IMR-90 (cell line): ENCODE measurements around the gene CRYBA4. TPM values are rescaled to one million over a fixed set of nuclear protein-coding genes. Genes with fewer than 3 reads are reported as not detected.

Experiments
- ATAC-seq: fragments of 200-7000 bp; cut with Tn5 transposase; 2 replicates; pipeline ENCODE4 v1.9.1; 2020; ENCODE audit warnings: low read depth, mild to moderate bottlenecking, moderate library complexity
- BruUV-seq: library from RNA; stranded (reverse); fragments of 400-500 nt; replicated peaks from 2 replicates; lab custom pipeline; 2021; lab: Mats Ljungman, UMichigan
- CTCF ChIA-PET: fragments of 300-600 bp; formaldehyde crosslinking; extraction: SDS; loops from one replicate; lab custom pipeline; 2021; ENCODE audit warnings: antibody characterized with exemption; lab: Yijun Ruan, JAX
- POLR2A ChIA-PET: fragments of 300-600 bp; sonication (Branson Sonifier 250); formaldehyde crosslinking; loops from one replicate; lab custom pipeline; 2022; ENCODE audit warnings: antibody characterized with exemption; ENCODE audit not compliant: unreplicated experiment; lab: Charles Lee
- DNase-seq: peaks from one replicate; pipeline ENCODE4 v3.0.0; 2013
- H2AFZ ChIP-seq: replicated peaks from 2 replicates; pipeline ENCODE3; 2013; ENCODE audit warnings: low read length, mild to moderate bottlenecking; ENCODE audit not compliant: poor library complexity
- H2AK5ac ChIP-seq: 2 replicates; pipeline ENCODE4 v1.6.1; 2013; ENCODE audit warnings: low read depth, low read length, inconsistent platforms
- H2AK9ac ChIP-seq: replicated peaks from 2 replicates; pipeline ENCODE3; 2013; ENCODE audit warnings: mild to moderate bottlenecking, low read depth, low read length, moderate library complexity; ENCODE audit not compliant: poor library complexity
- H2BK120ac ChIP-seq: 2 replicates; pipeline ENCODE4 v1.6.1; 2013; ENCODE audit warnings: low read depth, low read length, inconsistent platforms
- H2BK15ac ChIP-seq: 3 replicates; pipeline ENCODE4 v1.6.1; 2013; ENCODE audit warnings: low read depth, low read length, inconsistent platforms
- H2BK20ac ChIP-seq: 2 replicates; pipeline ENCODE4 v1.6.1; 2013; ENCODE audit warnings: low read depth, mild to moderate bottlenecking, inconsistent platforms, low read length, moderate library complexity
- H2BK5ac ChIP-seq: 2 replicates; pipeline ENCODE4 v1.6.1; 2013; ENCODE audit warnings: mild to moderate bottlenecking, low read depth, low read length, inconsistent platforms; ENCODE audit not compliant: poor library complexity, severe bottlenecking
- H3K14ac ChIP-seq: replicated peaks from 2 replicates; pipeline ENCODE4 v1.6.1; 2013; ENCODE audit warnings: low read depth, low read length, inconsistent platforms
- H3K18ac ChIP-seq: 2 replicates; pipeline ENCODE4 v1.6.1; 2013; ENCODE audit warnings: low read depth, low read length, control low read depth
- H3K23ac ChIP-seq: 2 replicates; pipeline ENCODE4 v1.6.1; 2013; ENCODE audit warnings: low read depth, low read length, inconsistent platforms
- H3K27ac ChIP-seq: 2 replicates; pipeline ENCODE4 v1.5.1; 2013; ENCODE audit warnings: mild to moderate bottlenecking, control low read depth, low read length; ENCODE audit not compliant: insufficient read depth
- H3K27me3 ChIP-seq: 2 replicates; pipeline ENCODE4 v1.6.1; 2013; ENCODE audit warnings: low read length; ENCODE audit not compliant: control insufficient read depth, insufficient read depth
- H3K36me3 ChIP-seq: 2 replicates; pipeline ENCODE4 v1.6.1; 2013; ENCODE audit warnings: low read length, mixed read lengths; ENCODE audit not compliant: control insufficient read depth, insufficient read depth
- H3K4ac ChIP-seq: 2 replicates; pipeline ENCODE4 v1.6.1; 2013; ENCODE audit warnings: low read depth, low read length, inconsistent platforms
- H3K4me1 ChIP-seq: 2 replicates; pipeline ENCODE4 v1.6.1; 2013; ENCODE audit warnings: low read length, mixed read lengths; ENCODE audit not compliant: control insufficient read depth, insufficient read depth
- H3K4me2 ChIP-seq: 2 replicates; pipeline ENCODE4 v1.6.1; 2013; ENCODE audit warnings: low read depth, mild to moderate bottlenecking, control low read depth, low read length, moderate library complexity
- H3K4me3 ChIP-seq: 2 replicates; pipeline ENCODE4 v1.5.1; 2013; ENCODE audit warnings: low read depth, mild to moderate bottlenecking, control low read depth, low read length, moderate library complexity; ENCODE audit not compliant: insufficient read depth
- H3K56ac ChIP-seq: 2 replicates; pipeline ENCODE4 v1.6.1; 2013; ENCODE audit warnings: low read length, inconsistent platforms; ENCODE audit not compliant: insufficient read depth; ENCODE audit errors: extremely low read depth
- H3K79me1 ChIP-seq, 2 experiments: 2 replicates each; pipeline ENCODE4 v1.6.1; 2013; ENCODE audit warnings: low read length in 2 of 2, inconsistent platforms in 1 of 2, low read depth in 1 of 2
- H3K9ac ChIP-seq: 2 replicates; pipeline ENCODE4 v1.6.1; 2013; ENCODE audit warnings: low read depth, low read length, control low read depth
- H3K9me1 ChIP-seq: 2 replicates; pipeline ENCODE4 v1.6.1; 2013; ENCODE audit warnings: low read length, inconsistent platforms; ENCODE audit not compliant: insufficient read depth
- H3K9me3 ChIP-seq: 2 replicates; pipeline ENCODE4 v1.6.1; 2013; ENCODE audit warnings: low read length; ENCODE audit not compliant: control insufficient read depth, insufficient read depth
- H4K20me1 ChIP-seq: 2 replicates; pipeline ENCODE4 v1.6.1; 2013; ENCODE audit warnings: low read length, inconsistent platforms; ENCODE audit not compliant: insufficient read depth
- H4K5ac ChIP-seq: 2 replicates; pipeline ENCODE4 v1.6.1; 2013; ENCODE audit warnings: mild to moderate bottlenecking, low read depth, low read length, control low read depth
- H4K8ac ChIP-seq, 2 experiments: 2 replicates each; pipeline ENCODE4 v1.6.1; 2013; ENCODE audit warnings: low read depth in 2 of 2, low read length in 2 of 2, control low read depth in 1 of 2, inconsistent platforms in 1 of 2
- H4K91ac ChIP-seq: 2 replicates; pipeline ENCODE4 v1.6.1; 2013; ENCODE audit warnings: low read depth, low read length, inconsistent platforms; ENCODE audit not compliant: insufficient read depth
- BHLHE40 ChIP-seq: fragments of 150-350 bp; IDR thresholded peaks from 2 replicates; pipeline ENCODE4 v1.6.1; 2016; ENCODE audit warnings: mild to moderate bottlenecking, low read depth, low read length
- CEBPB ChIP-seq: IDR thresholded peaks from 2 replicates; pipeline ENCODE4 v1.6.1; 2012; ENCODE audit warnings: low read depth, low read length, improper control_type of control experiment
- MAZ ChIP-seq: IDR thresholded peaks from 2 replicates; pipeline ENCODE4 v1.6.1; 2012; ENCODE audit warnings: low read depth, mild to moderate bottlenecking, low read length, improper control_type of control experiment, moderate library complexity, borderline replicate concordance
- MXI1 ChIP-seq: IDR thresholded peaks from 2 replicates; pipeline ENCODE4 v1.6.1; 2012; ENCODE audit warnings: low read depth, mild to moderate bottlenecking, low read length, moderate library complexity, borderline replicate concordance
- POLR2A ChIP-seq: IDR thresholded peaks from 2 replicates; pipeline ENCODE4 v1.6.1; 2012; ENCODE audit warnings: mild to moderate bottlenecking, low read depth, low read length
- SMC3 ChIP-seq: fragments of 150-350 bp; IDR thresholded peaks from 2 replicates; pipeline ENCODE4 v1.6.1; 2016; ENCODE audit warnings: low read depth, mild to moderate bottlenecking, antibody characterized with exemption, low read length, moderate library complexity
- WGBS, 2 experiments: methylation state at CpG; one replicate each; pipeline versions ENCODE4 v1.1.5 to v1.1.7; 2013; ENCODE audit warnings: missing lambda C conversion rate in 2 of 2; ENCODE audit not compliant: insufficient read length in 1 of 2; ENCODE audit errors: extremely low coverage in 2 of 2; 5-methylcytosine and 5-hydroxymethylcytosine counted together
- dilution Hi-C: fragments of 300-500 bp; cut with HindIII; formaldehyde crosslinking; loops from one replicate; pipeline ENCODE4 v1.14.3; 2018; ENCODE audit warnings: low sequenced_read_pairs; ENCODE audit not compliant: unreplicated experiment
- in situ Hi-C: fragments of 300-500 bp; cut with MboI; formaldehyde crosslinking; loops from 3 replicates; pipeline ENCODE4 v1.14.3; 2019; ENCODE audit warnings: low sequenced_read_pairs, inconsistent platforms, mixed read lengths
- intact Hi-C: fragments of 100-400 bp; cut with micrococcal nuclease; formaldehyde crosslinking; loops from 2 replicates; pipeline ENCODE4 v1.10.0; 2022
- polyA plus RNA-seq, 3 experiments: library from polyadenylated mRNA; depleted of rRNA; stranded (reverse); fragments of >200 nt; gene quantifications; 2 replicates each; pipeline ENCODE4 v1.2.3, GENCODE V29; 2012; ENCODE audit warnings: low replicate concordance in 1 of 3
- total RNA-seq: library from RNA; depleted of rRNA; stranded (reverse); fragments of >200 nt; gene quantifications from 2 replicates; pipeline ENCODE4 v1.2.3, GENCODE V29; 2012

CRYBA4 gene
- total and polyA plus RNA-seq, 2 of the 4 experiments (the other 2 are of a cell fraction) = not detected

DNA sequence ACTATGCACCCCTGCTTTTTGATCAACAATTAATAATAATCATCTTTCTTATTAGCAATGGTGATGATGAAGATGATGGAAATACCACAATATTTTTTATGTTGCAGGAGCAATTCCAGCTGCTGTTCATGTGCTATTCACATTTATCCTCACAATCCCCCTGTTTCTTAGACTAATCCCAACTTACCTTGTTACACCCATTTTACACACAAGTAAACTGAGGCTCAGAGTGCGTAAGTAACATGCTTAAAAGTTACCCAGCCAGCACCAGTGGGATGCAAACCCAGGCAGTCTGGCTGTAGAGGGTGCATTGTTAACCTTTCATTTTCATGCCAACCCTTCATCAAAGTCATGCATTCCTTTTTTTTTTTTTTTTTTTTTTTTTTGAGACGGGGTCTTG, 1.6 kb upstream of the CRYBA4 start:
- Histone ChIP-seq H3K79me1 (no peaks in the 10 kb centered on the region), H2BK5ac (no peak overlapping the region), H4K5ac (no peak overlapping the region), H4K8ac (no peak overlapping the region), H2AFZ (no peak overlapping the region), H3K9ac (no peak overlapping the region), H2BK20ac (no peak overlapping the region), H3K23ac (no peak overlapping the region), H3K18ac (no peak overlapping the region), H3K4me3 (no peak overlapping the region), H2AK5ac (no peak overlapping the region), H2BK120ac (no peak overlapping the region), H3K4me2 (no peak overlapping the region), H4K91ac (no peak overlapping the region), H4K20me1 (no peaks in the 10 kb centered on the region), H3K36me3 (no peaks in the 10 kb centered on the region), H3K4me1 (no peaks in the 10 kb centered on the region), H2BK15ac (no peak overlapping the region), H3K9me3 (no peaks in the 10 kb centered on the region), H3K27ac (no peak overlapping the region), H3K9me1 (no peaks in the 10 kb centered on the region), H2AK9ac (no peak overlapping the region), H3K27me3 (peaks cover 22% of the 10 kb centered on the region), H3K14ac (no peak overlapping the region), H3K56ac (no peak overlapping the region), H3K4ac (no peak overlapping the region)
- ATAC-seq (no peak), DNase-seq (no peak)
- TF ChIP-seq MXI1 (no peak), BHLHE40 (no peak), MAZ (no peak), POLR2A (no peak), CEBPB (no peak), SMC3 (no peak)
- no TSS peak for BruUV-seq
- POLR2A ChIA-PET = no interaction called here
- dilution Hi-C loops (no loop called here), intact Hi-C loops (no loop called here), in situ Hi-C loops (no loop called here)
- CTCF ChIA-PET = no interaction called here
- WGBS, 2 experiments = no CpG with 5 or more reads among the region's 2 CpGs
